GM23338 (cell line): ENCODE results near the gene STX1A. TPM values are rescaled to one million over a fixed set of nuclear protein-coding genes. Genes with fewer than 3 reads are reported as not detected.

Experiments used
- ATAC-seq: fragments of 200-7000 bp; cut with Tn5 transposase; 3 replicates; pipeline ENCODE4 v1.9.1; 2020
- DNase-seq: peaks from one replicate; pipeline ENCODE4 v3.0.0-alpha.2; 2015; ENCODE audit warnings: low spot score
- H2AFZ ChIP-seq: fragments of 200-600 bp; sonication (generic); 2 replicates; pipeline ENCODE4 v1.8.0; 2016; ENCODE audit warnings: antibody characterized with exemption, mild to moderate bottlenecking, moderate library complexity
- H3F3A ChIP-seq: fragments of 200-600 bp; sonication (generic); replicated peaks from 2 replicates; pipeline ENCODE4 v1.8.0; 2017; ENCODE audit warnings: antibody characterized with exemption, mixed run types, low read depth
- H3K27ac ChIP-seq: fragments of 200-600 bp; sonication (generic); 2 replicates; pipeline ENCODE4 v1.6.1; 2016; ENCODE audit warnings: low read depth
- H3K27me3 ChIP-seq: fragments of 200-600 bp; sonication (generic); 2 replicates; pipeline ENCODE4 v1.8.0; 2016; ENCODE audit warnings: mild to moderate bottlenecking, mixed run types, moderate library complexity; ENCODE audit not compliant: insufficient read depth
- H3K36me3 ChIP-seq: fragments of 200-600 bp; sonication (generic); 2 replicates; pipeline ENCODE4 v1.8.0; 2016; ENCODE audit warnings: mild to moderate bottlenecking; ENCODE audit not compliant: insufficient read depth
- H3K4me1 ChIP-seq: fragments of 200-600 bp; sonication (generic); 2 replicates; pipeline ENCODE4 v1.8.0; 2016; ENCODE audit warnings: mild to moderate bottlenecking, moderate library complexity; ENCODE audit not compliant: insufficient read depth
- H3K4me2 ChIP-seq: fragments of 200-600 bp; sonication (generic); 2 replicates; pipeline ENCODE4 v1.7.1; 2017; ENCODE audit warnings: mixed run types
- H3K4me3 ChIP-seq: fragments of 200-600 bp; sonication (generic); 2 replicates; pipeline ENCODE4 v1.6.1; 2016; ENCODE audit warnings: mixed run types
- H3K79me2 ChIP-seq: fragments of 200-600 bp; sonication (generic); replicated peaks from 2 replicates; pipeline ENCODE4 v1.8.0; 2017; ENCODE audit warnings: mild to moderate bottlenecking; ENCODE audit not compliant: insufficient read depth
- H3K9me2 ChIP-seq: fragments of 200-600 bp; sonication (generic); 2 replicates; pipeline ENCODE4 v1.8.0; 2017; ENCODE audit not compliant: insufficient read depth
- H4K20me1 ChIP-seq: fragments of 200-600 bp; sonication (generic); replicated peaks from 2 replicates; pipeline ENCODE4 v1.8.0; 2017; ENCODE audit warnings: mild to moderate bottlenecking; ENCODE audit not compliant: insufficient read depth
- H3K27ac Mint-ChIP-seq: 2 replicates; pipeline ENCODE4 v1.8.0; 2020; ENCODE audit warnings: inconsistent platforms, mild to moderate bottlenecking, moderate library complexity, mixed read lengths
- H3K27me3 Mint-ChIP-seq: 3 replicates; pipeline ENCODE4 v1.8.0; 2022; ENCODE audit warnings: low read depth, mild to moderate bottlenecking, moderate library complexity, mixed read lengths, inconsistent platforms; ENCODE audit not compliant: insufficient read depth, poor library complexity
- H3K36me3 Mint-ChIP-seq: 3 replicates; pipeline ENCODE4 v1.8.0; 2021; ENCODE audit warnings: low read depth, mild to moderate bottlenecking, inconsistent platforms, moderate library complexity, mixed read lengths
- H3K4me1 Mint-ChIP-seq: 3 replicates; pipeline ENCODE4 v1.8.0; 2020; ENCODE audit warnings: mild to moderate bottlenecking, inconsistent platforms, mixed read lengths
- H3K4me3 Mint-ChIP-seq: 3 replicates; pipeline ENCODE4 v1.8.0; 2021; ENCODE audit warnings: moderate library complexity, mild to moderate bottlenecking, inconsistent platforms, mixed read lengths
- H3K9me3 Mint-ChIP-seq: 3 replicates; pipeline ENCODE4 v1.8.0; 2020; ENCODE audit warnings: moderate library complexity, mild to moderate bottlenecking, inconsistent platforms, mixed read lengths
- CREB1 ChIP-seq: fragments of 250-450 bp; sonication (Bioruptor Pico); IDR thresholded peaks from 2 replicates; pipeline ENCODE4 v1.5.0; 2020; ENCODE audit warnings: low read depth, mild to moderate bottlenecking, moderate library complexity
- CTCF ChIP-seq, 2 experiments: fragments of 200-600 bp in 1 of 2; sonication (generic) in 1 of 2; conservative IDR thresholded peaks; 2 replicates each; pipeline versions ENCODE4 v1.5.1 to v1.6.1; 2016 to 2017; ENCODE audit warnings: antibody characterized with exemption in 2 of 2, low read depth in 2 of 2, mild to moderate bottlenecking in 2 of 2, moderate library complexity in 1 of 2
- ETS1 ChIP-seq: IDR thresholded peaks from 2 replicates; pipeline ENCODE4 v1.6.1; 2016; ENCODE audit warnings: antibody characterized with exemption
- EZH2 ChIP-seq: fragments of 200-600 bp; sonication (generic); IDR thresholded peaks from one replicate; pipeline ENCODE4 v1.8.0; 2017; ENCODE audit warnings: antibody characterized with exemption, mild to moderate bottlenecking, low read depth; ENCODE audit not compliant: unreplicated experiment
- EZH2phosphoT487 ChIP-seq: fragments of 200-600 bp; sonication (generic); IDR thresholded peaks from one replicate; pipeline ENCODE4 v1.8.1; 2018; ENCODE audit warnings: antibody characterized with exemption; ENCODE audit not compliant: unreplicated experiment
- JUNB ChIP-seq: IDR thresholded peaks from one replicate; pipeline ENCODE4 v1.6.1; 2016; ENCODE audit warnings: antibody characterized with exemption; ENCODE audit not compliant: unreplicated experiment
- NANOG ChIP-seq: IDR thresholded peaks from 2 replicates; pipeline ENCODE4 v1.6.1; 2016; ENCODE audit warnings: antibody characterized with exemption, borderline replicate concordance
- POLR2AphosphoS5 ChIP-seq: IDR thresholded peaks from 2 replicates; pipeline ENCODE4 v1.6.1; 2016; ENCODE audit warnings: antibody characterized with exemption, low read depth
- STAT1 ChIP-seq: IDR thresholded peaks from one replicate; pipeline ENCODE4 v1.6.1; 2016; ENCODE audit warnings: antibody characterized with exemption; ENCODE audit not compliant: unreplicated experiment
- ZNF114 ChIP-seq: fragments of 250-450 bp; sonication (Bioruptor Pico); IDR thresholded peaks from 2 replicates; pipeline ENCODE4 v1.5.0; 2020; ENCODE audit warnings: mild to moderate bottlenecking, moderate library complexity
- ZNF331 ChIP-seq: fragments of 250-450 bp; sonication (Bioruptor Pico); IDR thresholded peaks from 2 replicates; pipeline ENCODE4 v1.5.0; 2020; ENCODE audit warnings: low read depth, mild to moderate bottlenecking, moderate library complexity
- polyA plus RNA-seq: library from polyadenylated mRNA; unstranded; fragments of >200 nt; fragmentation: Nextera tagmentation; extraction: Ambion mirVana; gene quantifications from 2 replicates; pipeline ENCODE4 v1.2.1, GENCODE V29; 2016
- total RNA-seq: library from RNA; depleted of rRNA; stranded (reverse); fragments of >200 nt; shearing (Covaris generic); gene quantifications from 2 replicates; pipeline ENCODE4 v1.2.3, GENCODE V29; 2014
- TF ChIP-seq, protein P1 (sequence below): fragments of 250-450 bp; sonication (Bioruptor Pico); IDR thresholded peaks from 2 replicates; pipeline ENCODE4 v1.5.0; 2020; ENCODE audit warnings: mild to moderate bottlenecking, moderate library complexity
- TF ChIP-seq, protein P2 (sequence below): IDR thresholded peaks from one replicate; pipeline ENCODE4 v1.6.1; 2018; ENCODE audit warnings: antibody characterized with exemption; ENCODE audit not compliant: unreplicated experiment

STX1A gene
- total and polyA plus RNA-seq, 2 experiments from 2014 or later: 9.1 to 19.8 TPM

DNA sequence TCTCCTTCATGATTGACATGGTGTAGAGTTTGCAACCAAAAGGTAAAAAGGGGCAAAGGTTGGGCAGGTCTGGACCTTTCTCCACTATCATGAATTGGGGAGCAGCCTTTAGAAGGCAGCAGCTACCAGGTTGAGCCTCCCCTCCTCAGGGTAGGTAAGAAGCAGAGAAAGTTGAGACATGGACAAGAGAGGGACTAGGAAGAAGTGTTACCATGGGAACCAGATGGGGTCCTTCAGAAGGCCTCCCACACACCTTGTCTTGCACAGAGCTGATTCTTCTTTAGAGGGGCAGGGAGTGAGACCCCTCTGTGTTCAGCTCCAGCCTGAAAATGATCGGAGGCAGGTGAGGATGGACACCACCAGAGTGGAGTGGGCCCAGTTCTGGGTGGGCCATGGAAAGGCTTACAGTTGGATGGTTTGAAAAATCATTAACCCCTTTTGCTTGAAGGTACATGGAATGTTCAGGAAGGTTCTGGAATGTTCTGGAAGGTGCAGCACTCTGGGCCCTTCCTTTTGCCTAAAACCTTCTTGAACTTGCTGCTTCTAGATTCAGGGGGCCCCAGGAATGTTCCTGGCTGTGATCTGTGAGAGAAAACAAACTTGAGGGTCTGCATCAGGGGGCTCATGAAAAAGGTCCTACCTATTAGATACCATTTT lies 44.9 kb downstream of the STX1A start:
- H3K9me2 ChIP-seq: no peaks in the 10 kb centered on the region
- H3K4me1 Mint-ChIP-seq: peaks cover 11% of the 10 kb centered on the region; the same call in 2 of the 3 replicates
- H3K27me3 Mint-ChIP-seq: peaks cover 14% of the 10 kb centered on the region
- peaks cover 21% of the 10 kb centered on the region for H3K36me3 Mint-ChIP-seq
- no peaks in the 10 kb centered on the region; the same call in 1 of the 2 replicates for H3K36me3 ChIP-seq
- no peaks in the 10 kb centered on the region for H3K9me3 Mint-ChIP-seq
- H3K27me3 ChIP-seq: no peaks in the 10 kb centered on the region
- ATAC-seq: no peak
- no peak overlapping the region for H3K4me3 ChIP-seq
- H4K20me1 ChIP-seq: no peaks in the 10 kb centered on the region; the same call in 1 of the 2 replicates
- H3K4me2 ChIP-seq: no peak overlapping the region
- H3K4me1 ChIP-seq: peaks cover 13% of the 10 kb centered on the region; the same call in 1 of the 2 replicates
- 0 out of 2 replicates have a peak, but pooled peaks cover 2% of the 10 kb centered on the region for H3F3A ChIP-seq
- H3K79me2 ChIP-seq: peaks cover 3% of the 10 kb centered on the region
- no peak overlapping the region for H3K4me3 Mint-ChIP-seq
- no peak overlapping the region for H3K27ac ChIP-seq
- no peak overlapping the region for H2AFZ ChIP-seq
- no peak overlapping the region for H3K27ac Mint-ChIP-seq
- no peak for DNase-seq
- TF ChIP-seq EZH2phosphoT487 (no peak), ZNF331 (CRISPR knock-in tag) (no peak), JUNB (no peak), NANOG (no peak), ZNF114 (no peak), POLR2AphosphoS5 (no peak), EZH2 (no peak), CREB1 (no peak), STAT1 (no peak), ETS1 (no peak), CTCF (conservative IDR thresholded peaks at IDR 0.05; ENCODE audit: low read depth in 2 of 2) (no peak)
- TF ChIP-seq, protein P1, sequence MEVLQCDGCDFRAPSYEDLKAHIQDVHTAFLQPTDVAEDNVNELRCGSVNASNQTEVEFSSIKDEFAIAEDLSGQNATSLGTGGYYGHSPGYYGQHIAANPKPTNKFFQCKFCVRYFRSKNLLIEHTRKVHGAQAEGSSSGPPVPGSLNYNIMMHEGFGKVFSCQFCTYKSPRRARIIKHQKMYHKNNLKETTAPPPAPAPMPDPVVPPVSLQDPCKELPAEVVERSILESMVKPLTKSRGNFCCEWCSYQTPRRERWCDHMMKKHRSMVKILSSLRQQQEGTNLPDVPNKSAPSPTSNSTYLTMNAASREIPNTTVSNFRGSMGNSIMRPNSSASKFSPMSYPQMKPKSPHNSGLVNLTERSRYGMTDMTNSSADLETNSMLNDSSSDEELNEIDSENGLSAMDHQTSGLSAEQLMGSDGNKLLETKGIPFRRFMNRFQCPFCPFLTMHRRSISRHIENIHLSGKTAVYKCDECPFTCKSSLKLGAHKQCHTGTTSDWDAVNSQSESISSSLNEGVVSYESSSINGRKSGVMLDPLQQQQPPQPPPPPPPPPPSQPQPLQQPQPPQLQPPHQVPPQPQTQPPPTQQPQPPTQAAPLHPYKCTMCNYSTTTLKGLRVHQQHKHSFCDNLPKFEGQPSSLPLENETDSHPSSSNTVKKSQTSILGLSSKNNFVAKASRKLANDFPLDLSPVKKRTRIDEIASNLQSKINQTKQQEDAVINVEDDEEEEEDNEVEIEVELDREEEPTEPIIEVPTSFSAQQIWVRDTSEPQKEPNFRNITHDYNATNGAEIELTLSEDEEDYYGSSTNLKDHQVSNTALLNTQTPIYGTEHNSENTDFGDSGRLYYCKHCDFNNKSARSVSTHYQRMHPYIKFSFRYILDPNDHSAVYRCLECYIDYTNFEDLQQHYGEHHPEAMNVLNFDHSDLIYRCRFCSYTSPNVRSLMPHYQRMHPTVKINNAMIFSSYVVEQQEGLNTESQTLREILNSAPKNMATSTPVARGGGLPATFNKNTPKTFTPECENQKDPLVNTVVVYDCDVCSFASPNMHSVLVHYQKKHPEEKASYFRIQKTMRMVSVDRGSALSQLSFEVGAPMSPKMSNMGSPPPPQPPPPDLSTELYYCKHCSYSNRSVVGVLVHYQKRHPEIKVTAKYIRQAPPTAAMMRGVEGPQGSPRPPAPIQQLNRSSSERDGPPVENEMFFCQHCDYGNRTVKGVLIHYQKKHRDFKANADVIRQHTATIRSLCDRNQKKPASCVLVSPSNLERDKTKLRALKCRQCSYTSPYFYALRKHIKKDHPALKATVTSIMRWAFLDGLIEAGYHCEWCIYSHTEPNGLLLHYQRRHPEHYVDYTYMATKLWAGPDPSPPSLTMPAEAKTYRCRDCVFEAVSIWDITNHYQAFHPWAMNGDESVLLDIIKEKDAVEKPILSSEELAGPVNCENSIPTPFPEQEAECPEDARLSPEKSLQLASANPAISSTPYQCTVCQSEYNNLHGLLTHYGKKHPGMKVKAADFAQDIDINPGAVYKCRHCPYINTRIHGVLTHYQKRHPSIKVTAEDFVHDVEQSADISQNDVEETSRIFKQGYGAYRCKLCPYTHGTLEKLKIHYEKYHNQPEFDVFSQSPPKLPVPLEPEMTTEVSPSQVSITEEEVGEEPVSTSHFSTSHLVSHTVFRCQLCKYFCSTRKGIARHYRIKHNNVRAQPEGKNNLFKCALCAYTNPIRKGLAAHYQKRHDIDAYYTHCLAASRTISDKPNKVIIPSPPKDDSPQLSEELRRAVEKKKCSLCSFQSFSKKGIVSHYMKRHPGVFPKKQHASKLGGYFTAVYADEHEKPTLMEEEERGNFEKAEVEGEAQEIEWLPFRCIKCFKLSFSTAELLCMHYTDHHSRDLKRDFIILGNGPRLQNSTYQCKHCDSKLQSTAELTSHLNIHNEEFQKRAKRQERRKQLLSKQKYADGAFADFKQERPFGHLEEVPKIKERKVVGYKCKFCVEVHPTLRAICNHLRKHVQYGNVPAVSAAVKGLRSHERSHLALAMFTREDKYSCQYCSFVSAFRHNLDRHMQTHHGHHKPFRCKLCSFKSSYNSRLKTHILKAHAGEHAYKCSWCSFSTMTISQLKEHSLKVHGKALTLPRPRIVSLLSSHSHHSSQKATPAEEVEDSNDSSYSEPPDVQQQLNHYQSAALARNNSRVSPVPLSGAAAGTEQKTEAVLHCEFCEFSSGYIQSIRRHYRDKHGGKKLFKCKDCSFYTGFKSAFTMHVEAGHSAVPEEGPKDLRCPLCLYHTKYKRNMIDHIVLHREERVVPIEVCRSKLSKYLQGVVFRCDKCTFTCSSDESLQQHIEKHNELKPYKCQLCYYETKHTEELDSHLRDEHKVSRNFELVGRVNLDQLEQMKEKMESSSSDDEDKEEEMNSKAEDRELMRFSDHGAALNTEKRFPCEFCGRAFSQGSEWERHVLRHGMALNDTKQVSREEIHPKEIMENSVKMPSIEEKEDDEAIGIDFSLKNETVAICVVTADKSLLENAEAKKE (CRISPR knock-in tag): no peak
- TF ChIP-seq, protein P2, sequence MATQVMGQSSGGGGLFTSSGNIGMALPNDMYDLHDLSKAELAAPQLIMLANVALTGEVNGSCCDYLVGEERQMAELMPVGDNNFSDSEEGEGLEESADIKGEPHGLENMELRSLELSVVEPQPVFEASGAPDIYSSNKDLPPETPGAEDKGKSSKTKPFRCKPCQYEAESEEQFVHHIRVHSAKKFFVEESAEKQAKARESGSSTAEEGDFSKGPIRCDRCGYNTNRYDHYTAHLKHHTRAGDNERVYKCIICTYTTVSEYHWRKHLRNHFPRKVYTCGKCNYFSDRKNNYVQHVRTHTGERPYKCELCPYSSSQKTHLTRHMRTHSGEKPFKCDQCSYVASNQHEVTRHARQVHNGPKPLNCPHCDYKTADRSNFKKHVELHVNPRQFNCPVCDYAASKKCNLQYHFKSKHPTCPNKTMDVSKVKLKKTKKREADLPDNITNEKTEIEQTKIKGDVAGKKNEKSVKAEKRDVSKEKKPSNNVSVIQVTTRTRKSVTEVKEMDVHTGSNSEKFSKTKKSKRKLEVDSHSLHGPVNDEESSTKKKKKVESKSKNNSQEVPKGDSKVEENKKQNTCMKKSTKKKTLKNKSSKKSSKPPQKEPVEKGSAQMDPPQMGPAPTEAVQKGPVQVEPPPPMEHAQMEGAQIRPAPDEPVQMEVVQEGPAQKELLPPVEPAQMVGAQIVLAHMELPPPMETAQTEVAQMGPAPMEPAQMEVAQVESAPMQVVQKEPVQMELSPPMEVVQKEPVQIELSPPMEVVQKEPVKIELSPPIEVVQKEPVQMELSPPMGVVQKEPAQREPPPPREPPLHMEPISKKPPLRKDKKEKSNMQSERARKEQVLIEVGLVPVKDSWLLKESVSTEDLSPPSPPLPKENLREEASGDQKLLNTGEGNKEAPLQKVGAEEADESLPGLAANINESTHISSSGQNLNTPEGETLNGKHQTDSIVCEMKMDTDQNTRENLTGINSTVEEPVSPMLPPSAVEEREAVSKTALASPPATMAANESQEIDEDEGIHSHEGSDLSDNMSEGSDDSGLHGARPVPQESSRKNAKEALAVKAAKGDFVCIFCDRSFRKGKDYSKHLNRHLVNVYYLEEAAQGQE: no peak
